Measurements from ENCODE around the gene NNMT.

DNA sequence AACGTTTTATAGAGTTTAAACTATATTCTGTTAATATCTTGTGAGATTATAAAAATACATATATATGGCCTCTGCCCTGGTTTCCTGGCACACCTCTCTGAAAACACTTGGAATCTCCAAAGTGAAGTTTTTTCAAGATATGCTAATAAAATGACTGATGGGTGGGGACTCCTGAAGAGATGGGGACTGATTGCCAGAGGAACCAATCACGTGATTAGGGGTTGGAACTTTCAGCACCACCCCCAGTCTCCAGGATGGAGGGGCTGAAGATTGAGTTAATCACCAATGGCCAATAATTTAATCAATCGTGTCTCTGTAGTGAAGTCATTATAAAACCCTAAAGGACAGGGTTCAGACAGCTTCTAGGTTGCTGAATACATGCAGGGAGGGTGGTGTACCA, 66.8 kb downstream of the NNMT start:
- TF ChIP-seq, protein P1, sequence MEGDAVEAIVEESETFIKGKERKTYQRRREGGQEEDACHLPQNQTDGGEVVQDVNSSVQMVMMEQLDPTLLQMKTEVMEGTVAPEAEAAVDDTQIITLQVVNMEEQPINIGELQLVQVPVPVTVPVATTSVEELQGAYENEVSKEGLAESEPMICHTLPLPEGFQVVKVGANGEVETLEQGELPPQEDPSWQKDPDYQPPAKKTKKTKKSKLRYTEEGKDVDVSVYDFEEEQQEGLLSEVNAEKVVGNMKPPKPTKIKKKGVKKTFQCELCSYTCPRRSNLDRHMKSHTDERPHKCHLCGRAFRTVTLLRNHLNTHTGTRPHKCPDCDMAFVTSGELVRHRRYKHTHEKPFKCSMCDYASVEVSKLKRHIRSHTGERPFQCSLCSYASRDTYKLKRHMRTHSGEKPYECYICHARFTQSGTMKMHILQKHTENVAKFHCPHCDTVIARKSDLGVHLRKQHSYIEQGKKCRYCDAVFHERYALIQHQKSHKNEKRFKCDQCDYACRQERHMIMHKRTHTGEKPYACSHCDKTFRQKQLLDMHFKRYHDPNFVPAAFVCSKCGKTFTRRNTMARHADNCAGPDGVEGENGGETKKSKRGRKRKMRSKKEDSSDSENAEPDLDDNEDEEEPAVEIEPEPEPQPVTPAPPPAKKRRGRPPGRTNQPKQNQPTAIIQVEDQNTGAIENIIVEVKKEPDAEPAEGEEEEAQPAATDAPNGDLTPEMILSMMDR (IDR thresholded peaks at IDR 0.05 in 8 of 11, conservative IDR thresholded peaks at IDR 0.05 in 3 of 11), result no peak
- no peak for TF ChIP-seq POLR2AphosphoS5 (IDR thresholded peaks at IDR 0.05)
- TF ChIP-seq POLR2A (IDR thresholded peaks at IDR 0.05), result no peak

Measured in spleen (tissue), 7 donors.